ENCODE results near the gene NFYB.

GRCh38 chr12:104167519-104168458 is 29.8 kb upstream of the NFYB start:
- TF ChIP-seq CTCF (IDR thresholded peaks at IDR 0.05) (no peak), POLR2AphosphoS5 (IDR thresholded peaks at IDR 0.05; ENCODE audit: low read depth, low read length) (no peak)

Data from Panc1 (cell line).